Mesodermal cell (in vitro differentiated cells): ENCODE results near the gene ARRB1.
A peak's percentile ranks its signal among the peaks of the same experiment; 100 is the strongest.

Experiments
- H3K27ac ChIP-seq: 2 replicates; pipeline ENCODE4 v1.7.0; 2013; ENCODE audit warnings: mild to moderate bottlenecking, low read depth, low read length, moderate library complexity; ENCODE audit not compliant: severe bottlenecking
- H3K36me3 ChIP-seq: 2 replicates; pipeline ENCODE4 v1.7.1; 2013; ENCODE audit warnings: mild to moderate bottlenecking, low read length, moderate library complexity; ENCODE audit not compliant: control insufficient read depth, insufficient read depth
- H3K4me1 ChIP-seq: one replicate; pipeline ENCODE4 v1.7.1; 2013; ENCODE audit warnings: mild to moderate bottlenecking, low read length; ENCODE audit not compliant: insufficient read depth, control insufficient read depth, poor library complexity, severe bottlenecking
- H3K4me3 ChIP-seq: 2 replicates; pipeline ENCODE4 v1.7.0; 2013; ENCODE audit warnings: low read length, control low read depth, mild to moderate bottlenecking; ENCODE audit not compliant: insufficient read depth, poor library complexity, severe bottlenecking; ENCODE audit errors: extremely low read depth
- H3K9me3 ChIP-seq: 2 replicates; pipeline ENCODE4 v1.7.1; 2013; ENCODE audit warnings: mild to moderate bottlenecking, low read length, moderate library complexity; ENCODE audit not compliant: control insufficient read depth
- WGBS, 2 experiments: methylation state at CpG; one replicate each; pipeline ENCODE4 v1.1.5; 2013; ENCODE audit warnings: missing lambda C conversion rate in 2 of 2; ENCODE audit not compliant: insufficient coverage in 2 of 2; 5-methylcytosine and 5-hydroxymethylcytosine counted together

The ARRB1 gene

DNA sequence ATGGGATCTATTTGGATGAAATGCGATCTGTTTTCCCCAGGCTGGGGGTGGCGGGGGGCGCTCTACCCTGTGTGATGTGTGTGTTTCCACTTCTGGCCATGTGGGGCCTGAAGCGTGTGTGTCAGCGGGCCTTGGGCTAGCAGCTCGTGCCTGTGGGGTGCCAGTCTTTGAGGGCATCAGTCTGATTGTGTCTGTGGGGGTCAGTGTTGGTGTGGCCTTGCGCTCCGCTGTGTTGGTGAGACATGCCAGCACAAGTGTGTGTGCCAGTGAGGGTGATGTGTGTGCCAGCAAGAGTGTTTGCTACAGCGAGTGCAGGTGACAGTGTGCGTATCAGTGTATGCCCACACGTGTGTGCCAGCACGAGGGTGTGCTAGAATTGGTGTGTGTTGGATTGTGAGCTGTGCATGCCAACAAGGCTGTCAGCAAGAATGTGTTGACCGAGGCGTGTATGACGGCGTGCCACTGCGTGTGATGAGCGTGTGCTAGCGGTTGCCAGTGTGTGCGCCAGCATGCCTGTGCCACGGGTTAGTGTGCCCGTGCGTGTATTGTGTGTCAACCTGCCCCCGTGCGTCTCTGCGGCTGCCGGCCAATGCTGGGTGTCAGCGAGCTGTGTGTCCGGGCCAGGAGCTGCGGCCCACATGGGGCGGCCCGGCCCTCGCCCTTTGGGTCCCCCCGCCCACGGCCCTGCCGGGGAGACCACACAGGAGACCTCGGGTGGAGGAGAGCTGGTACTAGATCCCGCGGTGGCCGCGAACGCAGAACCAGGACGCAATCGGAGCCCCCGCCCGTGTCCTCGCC, 519 bp downstream of the ARRB1 start:
- 8 to 9% methylated on average over 41 to 47 of the region's 47 CpGs for WGBS, 2 experiments
- peaks cover 53% of the 10 kb centered on the region for H3K4me1 ChIP-seq

DNA sequence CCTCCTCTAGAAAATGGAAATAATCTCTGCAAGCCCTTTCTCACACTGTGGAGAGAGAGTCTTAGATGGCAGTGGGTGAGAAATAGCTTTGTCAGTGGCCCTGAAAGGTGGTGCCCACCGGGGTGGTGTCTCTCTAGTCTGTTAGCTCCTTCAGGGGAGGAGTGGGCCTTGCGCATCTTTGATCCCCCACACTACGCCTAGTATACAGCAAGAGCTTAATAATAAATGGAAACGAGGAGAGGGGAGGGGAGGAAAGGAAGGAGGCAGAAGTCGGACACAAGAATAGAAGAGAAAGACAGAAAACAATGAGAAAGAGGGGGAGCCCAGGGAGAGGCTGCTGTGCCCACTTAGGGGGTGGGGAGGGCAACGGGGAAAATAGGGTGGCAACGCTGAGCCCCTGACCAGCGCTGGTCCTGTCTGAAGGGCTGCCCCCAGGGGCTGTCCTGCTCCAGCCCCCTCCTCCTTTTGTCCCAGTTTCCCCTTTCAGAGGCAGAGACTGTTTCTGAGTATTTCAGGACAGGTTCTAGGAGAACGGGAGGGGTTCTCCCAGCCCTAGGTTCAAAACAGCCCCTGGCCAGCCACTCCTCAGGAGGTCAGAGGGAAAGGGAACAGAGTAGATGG, 1.2 kb downstream of the ARRB1 start:
- no peaks in the 10 kb centered on the region for H3K9me3 ChIP-seq
- no peaks in the 10 kb centered on the region for H3K36me3 ChIP-seq
- H3K27ac ChIP-seq = peak overlapping the region; percentile 91
- peaks cover 55% of the 10 kb centered on the region for H3K4me1 ChIP-seq
- peak overlapping the region; percentile 68 for H3K4me3 ChIP-seq
- 39 to 51% methylated on average over 2 to 5 of the region's 9 CpGs for WGBS, 2 experiments

More for the DNA sequence above, 519 bp downstream of the ARRB1 start:
- Histone ChIP-seq H3K9me3 (no peaks in the 10 kb centered on the region), H3K27ac (peak overlapping the region; percentile 91), H3K4me3 (peak overlapping the region; percentile 68), H3K36me3 (no peaks in the 10 kb centered on the region)

DNA sequence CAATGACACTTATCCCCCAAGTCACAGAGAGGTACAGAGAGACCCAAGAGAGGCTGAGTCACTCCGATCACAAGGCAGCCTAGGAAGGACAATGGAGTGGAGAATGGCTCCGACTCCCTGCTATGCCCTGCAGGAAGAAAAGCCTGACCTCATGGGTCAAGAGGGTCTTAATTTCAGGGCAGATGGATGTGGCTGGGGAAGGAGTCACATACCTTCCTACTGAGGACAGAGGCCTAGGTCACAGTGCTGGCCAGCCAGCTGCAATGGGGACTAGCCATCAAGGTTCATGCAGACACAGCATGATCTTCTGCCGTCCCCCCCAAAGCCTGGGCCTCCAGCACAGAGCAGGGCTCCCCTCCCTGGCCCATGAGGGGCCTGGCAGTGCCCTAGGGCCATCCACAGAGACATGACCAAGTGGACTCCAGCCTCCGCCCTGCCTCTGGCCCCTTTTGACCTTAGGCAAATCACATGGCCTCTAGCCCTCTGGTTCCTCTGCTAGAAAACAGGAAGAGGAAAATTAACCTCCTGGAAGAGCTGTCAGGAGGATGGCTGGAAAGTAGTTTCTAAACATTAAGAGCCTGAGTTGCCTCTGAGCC, 1.8 kb downstream of the ARRB1 start:
- Histone ChIP-seq H3K27ac (peak overlapping the region; percentile 91), H3K4me3 (peak overlapping the region; percentile 68), H3K9me3 (no peaks in the 10 kb centered on the region), H3K36me3 (no peaks in the 10 kb centered on the region), H3K4me1 (peaks cover 61% of the 10 kb centered on the region)
- WGBS, 2 experiments = 57 to 72% methylated on average over 3 to 4 of the region's 4 CpGs

DNA sequence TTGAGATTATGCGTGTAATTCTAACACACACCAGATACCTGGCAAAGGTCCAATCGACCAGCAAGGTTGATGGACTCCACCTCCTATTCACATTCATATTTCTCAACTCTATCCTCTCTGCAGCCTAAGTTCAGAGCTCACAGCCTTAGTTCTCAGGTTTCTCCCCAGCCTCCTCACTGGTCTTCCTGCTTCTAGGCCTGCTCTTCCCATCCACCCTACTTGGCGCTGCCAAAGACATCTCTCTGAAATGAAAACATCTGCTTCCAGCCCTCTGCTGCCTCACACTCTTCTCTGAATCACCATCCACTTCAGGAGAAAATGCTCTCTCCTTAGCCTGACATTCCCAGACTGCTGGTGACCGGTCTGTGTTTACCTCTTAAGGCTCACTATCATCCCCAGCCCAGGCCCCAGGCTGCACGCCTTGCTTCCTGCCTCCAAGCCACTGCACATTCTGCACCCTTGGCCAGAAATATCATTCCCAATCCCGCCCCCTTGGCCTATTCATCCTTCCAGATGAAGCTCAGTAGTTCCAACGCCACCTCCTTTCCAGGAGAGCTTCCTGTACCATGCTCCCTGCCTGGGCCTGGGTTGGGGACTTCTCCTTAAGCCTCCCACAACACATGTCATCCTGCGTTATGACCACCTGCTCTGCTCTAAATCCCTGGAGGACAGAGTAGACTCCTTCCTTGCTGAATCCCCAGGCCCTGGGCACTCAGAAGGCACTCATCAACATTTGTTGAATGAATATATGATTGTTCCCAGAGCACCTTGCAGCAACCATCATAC, 3.5 kb downstream of the ARRB1 start:
- H3K27ac ChIP-seq = peak overlapping the region; percentile 79
- 65 to 87% methylated on average over 7 to 8 of the region's 8 CpGs for WGBS, 2 experiments

DNA sequence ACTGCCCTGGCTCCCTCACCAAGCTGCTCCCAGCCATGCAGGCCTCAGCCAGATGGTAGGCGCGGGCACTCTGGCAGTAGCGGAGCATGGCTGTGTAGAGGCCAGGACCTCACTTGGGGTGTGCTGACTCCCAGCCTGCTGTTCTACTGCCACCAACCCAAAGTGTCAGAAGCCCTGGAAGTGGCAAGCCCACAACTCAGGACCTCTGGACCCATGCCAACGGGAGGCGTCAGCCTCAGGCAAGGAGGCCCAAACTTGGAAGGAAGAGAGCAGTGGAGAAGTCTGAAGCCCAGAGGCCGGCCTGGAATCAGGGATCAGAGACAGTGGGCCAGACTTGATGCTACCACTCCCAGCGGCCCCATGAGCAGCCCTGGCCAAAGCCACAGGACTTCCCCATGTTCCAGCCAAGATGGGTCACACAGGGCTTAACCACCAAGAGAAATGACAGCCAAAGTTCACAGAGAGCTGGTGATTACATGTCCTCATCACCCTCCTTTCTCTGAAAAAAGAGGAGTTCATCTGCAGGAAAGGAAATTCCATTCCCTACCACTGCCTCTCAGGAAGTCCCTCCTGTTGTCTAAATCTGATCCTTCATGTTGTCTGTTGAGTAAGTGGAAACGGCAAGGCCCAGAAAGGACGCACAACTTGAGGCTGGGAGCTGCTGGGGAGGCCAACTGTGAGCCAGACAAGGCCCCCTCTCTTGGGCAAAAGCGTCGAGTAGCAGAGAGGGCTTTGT, 4.4 kb downstream of the ARRB1 start:
- peak overlapping the region; percentile 79 for H3K27ac ChIP-seq
- H3K36me3 ChIP-seq = no peaks in the 10 kb centered on the region
- H3K4me1 ChIP-seq = peaks cover 64% of the 10 kb centered on the region
- 92 to 99% methylated on average over 9 to 10 of the region's 11 CpGs for WGBS, 2 experiments
- no peaks in the 10 kb centered on the region for H3K9me3 ChIP-seq
- H3K4me3 ChIP-seq = no peak overlapping the region

More for the DNA sequence above, 3.5 kb downstream of the ARRB1 start:
- Histone ChIP-seq H3K36me3 (no peaks in the 10 kb centered on the region), H3K4me1 (peaks cover 67% of the 10 kb centered on the region), H3K9me3 (no peaks in the 10 kb centered on the region), H3K4me3 (no peak overlapping the region)

DNA sequence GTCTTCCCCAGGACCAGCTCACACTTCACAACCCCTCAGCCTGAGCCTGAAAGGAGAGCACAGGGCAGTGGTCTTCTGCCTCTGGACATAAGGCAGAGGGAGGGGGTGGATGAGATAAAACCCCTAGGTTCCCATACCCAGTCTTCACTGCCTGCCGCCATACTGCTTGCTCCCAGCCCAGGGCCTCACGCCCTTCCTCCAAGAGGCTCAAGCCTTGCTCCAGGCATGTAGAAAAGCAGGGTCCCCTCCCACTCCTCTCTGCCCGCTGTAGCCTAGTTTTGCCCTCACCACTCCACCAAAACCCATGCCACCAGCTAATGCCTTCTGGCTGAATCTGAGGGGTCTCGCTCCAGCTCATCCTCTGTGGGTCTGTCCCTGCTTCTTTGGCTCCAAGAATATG, 5.2 kb downstream of the ARRB1 start:
- 97 to 98% methylated on average over 4 of the region's 4 CpGs for WGBS, 2 experiments
- Histone ChIP-seq H3K4me3 (no peak overlapping the region), H3K9me3 (no peaks in the 10 kb centered on the region), H3K4me1 (peaks cover 71% of the 10 kb centered on the region), H3K27ac (no peak overlapping the region), H3K36me3 (no peaks in the 10 kb centered on the region)

DNA sequence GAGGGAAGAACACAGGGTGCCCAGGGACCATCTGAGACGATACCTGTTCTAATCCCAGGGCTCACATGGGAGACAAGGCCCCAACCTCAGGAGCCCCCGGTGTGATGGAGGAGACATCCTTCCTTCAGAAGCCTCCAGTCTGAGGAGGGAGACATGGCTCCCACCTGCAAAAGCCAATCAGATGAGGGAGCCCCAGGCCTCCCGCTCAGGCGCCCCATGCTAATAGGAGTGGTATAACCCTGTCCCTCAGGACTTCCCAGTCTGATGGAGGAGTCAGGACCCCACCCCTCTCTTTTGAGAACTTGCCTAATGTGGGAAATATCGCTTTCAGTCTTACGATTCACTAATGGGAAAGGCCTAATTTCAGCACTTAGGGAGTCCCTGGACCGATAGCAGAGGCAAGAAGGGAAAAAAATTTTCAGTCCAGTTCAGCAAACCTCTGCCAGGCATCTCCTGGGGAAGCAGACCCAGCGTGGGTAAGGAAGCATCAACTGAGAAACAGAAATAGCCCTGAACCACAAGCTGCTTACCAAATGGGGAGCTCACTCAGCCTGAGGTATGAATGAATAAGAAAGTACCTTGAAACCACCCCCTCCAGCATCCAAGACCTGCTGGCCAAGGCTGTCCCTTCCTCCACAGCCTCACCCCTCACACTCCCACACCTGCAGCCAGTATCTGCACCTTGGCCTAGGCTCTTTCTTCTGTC, 5.9 kb downstream of the ARRB1 start:
- H3K4me3 ChIP-seq = no peak overlapping the region
- 96 to 98% methylated on average over 6 to 7 of the region's 8 CpGs for WGBS, 2 experiments
- no peaks in the 10 kb centered on the region for H3K9me3 ChIP-seq
- no peak overlapping the region for H3K27ac ChIP-seq
- H3K4me1 ChIP-seq = peaks cover 72% of the 10 kb centered on the region
- no peaks in the 10 kb centered on the region for H3K36me3 ChIP-seq

DNA sequence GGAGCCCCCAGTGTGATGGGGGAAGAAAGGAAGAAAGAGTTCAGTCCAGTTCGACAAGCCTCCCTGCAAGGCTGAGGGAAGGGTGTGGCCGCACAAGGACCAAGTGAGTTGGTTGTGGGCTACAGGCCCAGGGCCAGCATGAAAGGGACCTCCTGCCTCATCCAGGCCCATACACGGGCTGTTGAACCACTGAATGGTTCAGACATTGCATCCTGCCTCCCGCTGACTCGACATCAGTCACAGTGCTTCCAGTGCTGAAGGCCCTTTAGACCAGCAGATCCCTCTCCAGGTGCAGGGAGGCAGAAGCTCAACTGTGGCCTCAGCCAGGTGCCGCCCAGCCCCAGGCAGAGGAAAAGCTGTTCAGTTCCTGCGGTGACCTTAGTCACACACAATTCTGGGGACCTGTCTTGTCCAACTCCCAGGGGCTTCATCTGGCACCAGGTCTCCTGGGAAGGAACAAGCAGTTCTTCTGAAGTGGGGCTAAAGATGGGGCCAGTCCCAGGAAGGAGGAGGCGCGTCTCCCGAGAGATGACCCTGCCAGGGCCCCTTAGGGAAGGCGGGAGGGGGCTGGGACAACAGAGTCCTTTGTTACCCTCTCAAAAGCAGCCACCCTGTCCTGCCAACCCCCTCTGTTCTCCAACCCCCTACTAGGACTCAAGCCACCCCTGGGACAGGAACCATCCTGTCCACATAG, 6.6 kb downstream of the ARRB1 start:
- no peaks in the 10 kb centered on the region for H3K36me3 ChIP-seq
- no peak overlapping the region for H3K27ac ChIP-seq
- H3K9me3 ChIP-seq = no peaks in the 10 kb centered on the region
- WGBS, 2 experiments = 82 to 85% methylated on average over 6 to 11 of the region's 11 CpGs
- no peak overlapping the region for H3K4me3 ChIP-seq
- H3K4me1 ChIP-seq = peaks cover 73% of the 10 kb centered on the region

DNA sequence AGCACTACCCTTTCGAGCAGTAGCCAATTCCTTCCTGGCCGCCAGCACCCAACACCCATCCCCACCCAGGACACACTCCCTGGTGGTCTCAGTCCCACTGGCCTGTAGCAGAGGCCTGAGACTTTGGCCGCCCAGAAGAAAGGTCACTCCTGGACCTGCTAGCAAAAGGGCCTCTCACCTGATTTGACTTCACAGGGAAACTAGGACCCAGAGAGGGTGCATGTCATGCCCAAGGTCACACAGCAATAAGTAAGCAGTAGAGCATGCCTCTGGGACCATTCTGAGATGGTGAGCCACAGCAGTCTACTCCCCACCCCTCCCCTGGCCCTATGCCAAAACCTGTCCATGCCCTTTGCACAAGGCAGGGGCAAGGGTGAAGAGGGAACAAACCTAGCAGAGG, 7.3 kb downstream of the ARRB1 start:
- peaks cover 73% of the 10 kb centered on the region for H3K4me1 ChIP-seq
- no peak overlapping the region for H3K4me3 ChIP-seq
- WGBS, 2 experiments = 100% methylated on average over 3 of the region's 3 CpGs
- no peaks in the 10 kb centered on the region for H3K9me3 ChIP-seq
- no peak overlapping the region for H3K27ac ChIP-seq
- H3K36me3 ChIP-seq = no peaks in the 10 kb centered on the region
